Psoas muscle (tissue), 8 donors: Measurements from ENCODE around the gene C10orf120. TPM values are rescaled to one million over a fixed set of nuclear protein-coding genes. Genes with fewer than 3 reads are reported as not detected.

Experiments used
- ATAC-seq, 4 donors: fragments of 200-7000 bp; cut with Tn5 transposase; one replicate each; pipeline ENCODE4 v1.9.1; 2020; ENCODE audit warnings: moderate library complexity in 3 of 4, mild to moderate bottlenecking in 2 of 4
- DNase-seq, 2 donors: peaks; one replicate each; pipeline ENCODE4 v3.0.0-alpha.2; 2020
- H3K27ac ChIP-seq: fragments of 200-600 bp; one replicate; pipeline ENCODE4 v1.8.0; 2022
- H3K27me3 ChIP-seq, 3 donors: fragments of 200-600 bp in 1 of 3; one replicate each; pipeline versions ENCODE4 v1.6.1 to v1.8.0; 2013 to 2022; ENCODE audit warnings: low read length in 2 of 3, mild to moderate bottlenecking in 2 of 3, moderate library complexity in 1 of 3; ENCODE audit not compliant: insufficient read depth in 3 of 3
- H3K36me3 ChIP-seq, 2 donors: fragments of 200-600 bp in 1 of 2; one replicate each; pipeline versions ENCODE4 v1.6.1 to v1.8.0; 2013 to 2022; ENCODE audit warnings: low read depth in 1 of 2, mild to moderate bottlenecking in 1 of 2, moderate library complexity in 1 of 2; ENCODE audit not compliant: insufficient read depth in 1 of 2
- H3K4me1 ChIP-seq: fragments of 200-600 bp; one replicate; pipeline ENCODE4 v1.8.0; 2022
- H3K4me3 ChIP-seq: fragments of 200-600 bp; one replicate; pipeline ENCODE4 v1.8.0; 2022; ENCODE audit warnings: mild to moderate bottlenecking
- H3K9me3 ChIP-seq: fragments of 200-600 bp; one replicate; pipeline ENCODE4 v1.8.0; 2022
- CTCF ChIP-seq: fragments of 200-600 bp; IDR thresholded peaks from one replicate; pipeline ENCODE4 v1.8.0; 2022; ENCODE audit warnings: antibody characterized with exemption
- WGBS, 3 donors: extraction: QIAGEN DNeasy Blood & Tissue Kit; methylation state at CpG; one replicate each; pipeline versions ENCODE4 v1.1.6 to v1.1.7; 2013; 5-methylcytosine and 5-hydroxymethylcytosine counted together
- intact Hi-C, 2 donors: fragments of 100-400 bp; cut with DNase I; formaldehyde crosslinking; loops; one replicate each; pipeline versions ENCODE4 v1.11.0 to v1.14.2; 2022
- polyA plus RNA-seq, 3 donors: library from polyadenylated mRNA; stranded (reverse); fragments of 200-250 nt; gene quantifications; one replicate each; pipeline ENCODE4 v1.2.3, GENCODE V29; 2013
- total RNA-seq, 4 donors: library from RNA; stranded (reverse); fragmentation: NEBNext Ultra II Directional in 2 of 4; extraction: Animal tissue kit (Norgen Biotek cat#: 25700) in 2 of 4; gene quantifications; one replicate each; pipeline versions ENCODE4 v1.2.1 to v1.2.4, GENCODE V29; 2021 to 2023
- donor health status: healthy with polysubstance abuse.
- donor health status: DM: no; HTN: no; CAD: no; lungs with moderate emphysema.
- donor health status: Bipolar disorder and iron deficiency.
- donor health status: healthy.
- donor health status: DM: yes; HTN: yes; CAD: no.
- donor health status: DM: no; HTN: no; CAD: no.
- donor health status: DM: no; HTN: no; CAD: no.
- donor health status: DM: yes; HTN: yes; CAD: no.

The C10orf120 gene
- total and polyA plus RNA-seq, 7 donors, result not detected

- 51 to 59% (median 56%) methylated on average over 6 of the region's 6 CpGs for WGBS, 3 donors
- H3K27ac ChIP-seq, result no peak overlapping the region
- no peak for TF ChIP-seq CTCF
- H3K9me3 ChIP-seq, result no peaks in the 10 kb centered on the region
- no peak for ATAC-seq
- H3K27me3 ChIP-seq, result peaks cover 0 to 15% (median 4%) of the 10 kb centered on the region in 3 donors
- H3K4me1 ChIP-seq, result no peaks in the 10 kb centered on the region
- H3K4me3 ChIP-seq, result no peak overlapping the region
- no peaks in the 10 kb centered on the region for H3K36me3 ChIP-seq
- intact Hi-C loops, result no loop called here
- no peak for DNase-seq
These were observed 30.6 kb upstream of the C10orf120 start for GRCh38 chr10:122730238-122730637.

GRCh38 chr10:122729126-122729525 lies 29.5 kb upstream of the C10orf120 start:
- no peak for DNase-seq
- no peak for TF ChIP-seq CTCF
- Histone ChIP-seq H3K36me3 (no peaks in the 10 kb centered on the region), H3K9me3 (no peaks in the 10 kb centered on the region), H3K27me3 (peaks cover 0 to 12% (median 4%) of the 10 kb centered on the region in 3 donors), H3K27ac (no peak overlapping the region), H3K4me3 (no peak overlapping the region), H3K4me1 (no peaks in the 10 kb centered on the region)
- intact Hi-C loops, result no loop called here
- 67 to 76% (median 70%) methylated on average over 9 of the region's 9 CpGs for WGBS, 3 donors
- ATAC-seq, result no peak

GRCh38 chr10:122727426-122727825 lies 27.8 kb upstream of the C10orf120 start:
- DNase-seq, result no peak
- Histone ChIP-seq H3K4me1 (no peaks in the 10 kb centered on the region), H3K9me3 (no peaks in the 10 kb centered on the region), H3K36me3 (no peaks in the 10 kb centered on the region), H3K27ac (no peak overlapping the region), H3K4me3 (no peak overlapping the region), H3K27me3 (peaks cover 0 to 12% (median 4%) of the 10 kb centered on the region in 3 donors)
- 59 to 68% (median 63%) methylated on average over 5 of the region's 5 CpGs for WGBS, 3 donors
- TF ChIP-seq CTCF, result no peak
- no peak for ATAC-seq
- intact Hi-C loops, result no loop called here

GRCh38 chr10:122725768-122726167 lies 26.1 kb upstream of the C10orf120 start:
- Histone ChIP-seq H3K4me1 (no peaks in the 10 kb centered on the region), H3K36me3 (no peaks in the 10 kb centered on the region), H3K27me3 (peaks cover 0 to 9% (median 4%) of the 10 kb centered on the region in 3 donors), H3K4me3 (no peak overlapping the region), H3K9me3 (no peaks in the 10 kb centered on the region), H3K27ac (no peak overlapping the region)
- TF ChIP-seq CTCF, result no peak
- no peak for ATAC-seq
- intact Hi-C loops, result no loop called here
- DNase-seq, result no peak
- WGBS, 3 donors, result 69 to 77% (median 70%) methylated on average over 5 of the region's 5 CpGs

DNA sequence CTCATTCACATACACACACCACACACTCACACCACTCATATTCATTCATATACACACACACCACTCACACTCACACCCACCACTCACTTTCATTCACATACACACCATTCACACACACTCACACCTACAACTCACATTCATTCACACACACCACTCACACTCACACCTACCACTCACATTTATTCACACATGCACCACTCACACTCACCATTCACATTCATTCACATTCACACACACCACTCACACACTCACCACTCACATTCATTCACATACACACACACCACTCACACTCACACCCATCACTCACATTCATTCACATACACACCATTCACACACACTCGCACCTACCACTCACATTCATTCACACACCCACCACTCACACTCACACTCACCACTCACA lies 25.4 kb upstream of the C10orf120 start:
- intact Hi-C loops, result no loop called here
- H3K27me3 ChIP-seq, result peaks cover 0 to 9% (median 4%) of the 10 kb centered on the region in 3 donors
- TF ChIP-seq CTCF, result no peak
- ATAC-seq (no peak), DNase-seq (no peak)
- WGBS, 3 donors, result 92 to 98% (median 93%) methylated on average over 1 of the region's 1 CpG
- H3K36me3 ChIP-seq, result no peaks in the 10 kb centered on the region
- H3K9me3 ChIP-seq, result no peaks in the 10 kb centered on the region
- no peak overlapping the region for H3K4me3 ChIP-seq
- no peaks in the 10 kb centered on the region for H3K4me1 ChIP-seq
- H3K27ac ChIP-seq, result no peak overlapping the region
